Tongue (tissue), 2 donors: ENCODE measurements around the gene MYO1H. TPM values are rescaled to one million over a fixed set of nuclear protein-coding genes. Genes with fewer than 3 reads are reported as not detected.
"Not testable (repeated sequence)": the region's sequence is repeated elsewhere in the genome, so short reads cannot be mapped to it uniquely, and the experiment has no call there.

Source experiments
- DNase-seq: peaks from one replicate; pipeline ENCODE4 v3.0.0-alpha.2; 2015
- total RNA-seq: library from RNA; depleted of rRNA; stranded (reverse); fragments of >200 nt; gene quantifications from one replicate; pipeline ENCODE4 v1.2.3, GENCODE V29; 2014

The MYO1H gene
- total RNA-seq, 1 donor from 2014 or later: 0.51 TPM

GRCh38 chr12:109343677-109344076, 4.0 kb upstream of the MYO1H start:
- no peak for DNase-seq

- no peak for DNase-seq
These were observed 2.3 kb upstream of the MYO1H start for GRCh38 chr12:109345428-109345827.

GRCh38 chr12:109346920-109347319, 780 bp upstream of the MYO1H start:
- DNase-seq: no peak

- DNase-seq: no peak
These were observed 4.5 kb downstream of the MYO1H start for GRCh38 chr12:109352184-109352583.

- no peak for DNase-seq
These were observed 8.9 kb downstream of the MYO1H start for GRCh38 chr12:109356577-109356976.

GRCh38 chr12:109357032-109357431, 9.3 kb downstream of the MYO1H start:
- no peak for DNase-seq

- peak; percentile 6 for DNase-seq
These were observed 10.6 kb downstream of the MYO1H start for GRCh38 chr12:109358154-109358869.

GRCh38 chr12:109359131-109359690, 11.5 kb downstream of the MYO1H start:
- DNase-seq: no peak

GRCh38 chr12:109369831-109370230, 22.1 kb downstream of the MYO1H start:
- DNase-seq: no peak

- no peak for DNase-seq
These were observed 29.5 kb downstream of the MYO1H start for GRCh38 chr12:109377139-109377685.

GRCh38 chr12:109378569-109378968, 30.9 kb downstream of the MYO1H start:
- DNase-seq: no peak

- DNase-seq: no peak
These were observed 34.3 kb downstream of the MYO1H start for GRCh38 chr12:109382031-109382430.

GRCh38 chr12:109383240-109383639, 35.5 kb downstream of the MYO1H start:
- DNase-seq: no peak

GRCh38 chr12:109385339-109386058, 37.8 kb downstream of the MYO1H start:
- peak; percentile 83 for DNase-seq

- DNase-seq: peak; percentile 55
These were observed 38.3 kb downstream of the MYO1H start for GRCh38 chr12:109386059-109386433.

- DNase-seq: peak; percentile 59
These were observed 39.9 kb downstream of the MYO1H start for GRCh38 chr12:109387425-109388166.

- no peak for DNase-seq
These were observed 40.5 kb downstream of the MYO1H start for GRCh38 chr12:109388167-109388563.

- no peak for DNase-seq
These were observed 41.4 kb downstream of the MYO1H start for GRCh38 chr12:109389146-109389545.

- DNase-seq: peak; percentile 78
These were observed 46.0 kb downstream of the MYO1H start for GRCh38 chr12:109393437-109394345.

GRCh38 chr12:109394891-109395290, 47.2 kb downstream of the MYO1H start:
- no peak for DNase-seq

GRCh38 chr12:109404841-109405240, 57.1 kb downstream of the MYO1H start:
- not testable (repeated sequence) for DNase-seq
